HG03135 (cell line): ENCODE measurements around the gene CUBN.

ENCODE experiments used
- ATAC-seq: cut with Tn5 transposase; IDR thresholded peaks from one replicate; pipeline ENCODE4 v1.9.1; 2021; ENCODE audit warnings: mild to moderate bottlenecking, moderate library complexity; ENCODE audit not compliant: unreplicated experiment

CUBN gene

DNA sequence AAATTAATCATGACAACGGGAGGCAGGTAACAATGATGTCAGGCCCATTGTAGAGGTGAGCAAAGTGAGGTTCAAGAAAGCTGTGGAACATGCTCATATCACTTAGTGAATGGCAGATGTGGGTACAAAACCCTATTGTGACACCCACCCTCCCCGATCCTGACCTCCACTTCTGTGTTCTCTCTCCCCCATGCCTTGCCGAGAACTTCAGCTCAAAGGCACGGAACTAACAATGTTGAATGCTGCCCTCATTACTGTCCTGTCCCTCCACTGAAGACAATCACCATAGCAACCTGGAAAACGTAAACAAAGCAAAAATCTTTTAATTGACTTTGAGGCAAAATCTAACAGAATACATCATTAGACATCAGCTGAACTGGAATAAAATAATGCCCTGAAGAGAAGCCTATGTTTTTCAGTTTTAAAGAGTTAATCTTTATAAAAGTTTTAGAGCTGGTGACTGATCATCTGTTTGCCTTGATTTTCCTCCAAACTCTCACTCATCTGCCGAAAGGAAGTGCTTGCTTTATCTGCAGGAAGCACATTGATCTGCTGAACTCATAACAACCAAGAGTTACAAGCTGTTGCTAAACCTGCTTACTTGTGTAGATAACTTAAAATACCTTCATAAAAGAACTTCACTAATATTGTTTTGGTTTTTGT is 133.6 kb downstream of the CUBN start:
- ATAC-seq, result no peak

GRCh38 chr10:16993186-16993585 is 136.4 kb downstream of the CUBN start:
- no peak for ATAC-seq

DNA sequence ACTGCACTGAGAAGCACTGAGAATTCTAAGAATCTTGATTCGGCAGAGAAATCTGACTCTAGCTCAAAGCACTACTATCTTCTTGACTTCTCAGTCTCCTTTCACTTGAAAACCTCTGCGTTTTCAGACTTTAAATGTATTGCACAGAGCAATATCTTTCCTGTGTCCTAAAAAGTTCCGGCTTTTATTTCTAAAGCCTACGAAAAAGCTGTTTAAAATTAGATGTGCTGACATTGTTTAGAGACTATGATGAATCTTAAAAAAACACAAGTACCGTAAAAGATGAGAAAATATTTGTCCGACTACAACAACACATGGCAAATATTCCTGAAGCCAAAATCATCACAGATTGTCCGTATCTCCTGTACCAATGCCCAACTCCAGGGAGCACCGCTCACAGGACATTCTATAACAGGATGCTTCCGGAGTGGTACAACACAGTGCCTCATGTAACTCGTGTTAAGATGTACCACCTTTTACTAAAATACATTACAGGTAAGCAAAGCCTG is 136.9 kb downstream of the CUBN start:
- no peak for ATAC-seq

- no peak for ATAC-seq
These were observed 138.6 kb downstream of the CUBN start for GRCh38 chr10:16991011-16991410.

DNA sequence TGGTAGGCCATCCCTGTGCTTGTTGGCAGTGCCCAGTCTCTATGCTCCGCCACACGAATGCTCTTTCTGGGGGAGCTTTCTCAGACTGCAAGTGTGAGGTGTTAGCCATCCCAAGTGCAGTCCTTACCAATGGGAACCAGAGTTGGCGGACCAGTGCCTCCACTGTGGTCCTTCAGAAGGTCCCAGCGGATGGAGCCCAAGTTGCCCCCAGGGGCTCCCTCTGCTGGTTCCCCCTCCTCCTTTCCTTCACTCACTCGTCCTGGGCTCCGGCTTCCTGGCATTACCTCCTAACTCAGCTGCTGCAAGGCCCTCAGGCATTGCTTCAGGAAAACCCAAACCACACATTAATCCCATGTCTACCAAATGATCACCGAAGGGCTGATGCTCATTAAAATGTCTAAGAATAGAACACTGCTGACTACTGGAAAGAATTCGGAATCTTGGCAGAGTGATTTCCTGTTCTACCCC is 139.8 kb downstream of the CUBN start:
- no peak for ATAC-seq

DNA sequence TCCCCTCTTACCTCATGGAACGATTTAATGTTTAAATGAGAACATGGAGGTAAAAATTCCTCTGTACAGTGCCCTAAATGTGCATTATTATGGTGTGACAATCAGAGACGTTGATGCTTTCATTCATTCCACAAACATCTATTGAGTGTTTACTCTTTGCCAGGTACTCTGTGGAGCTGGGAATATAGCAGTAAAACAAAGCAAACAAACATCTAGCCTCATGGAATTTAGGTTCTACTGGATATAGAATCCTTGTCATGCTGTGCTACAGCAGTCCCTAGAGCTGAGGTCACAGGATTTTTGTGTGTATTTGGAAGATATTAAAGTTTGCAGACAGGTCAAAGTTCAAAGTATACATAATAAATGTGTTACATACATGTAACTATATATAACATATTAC is 140.7 kb downstream of the CUBN start:
- ATAC-seq, result no peak

GRCh38 chr10:16987976-16988610 is 141.5 kb downstream of the CUBN start:
- no peak for ATAC-seq

- ATAC-seq, result no peak
These were observed 142.4 kb downstream of the CUBN start for GRCh38 chr10:16987206-16987621.

DNA sequence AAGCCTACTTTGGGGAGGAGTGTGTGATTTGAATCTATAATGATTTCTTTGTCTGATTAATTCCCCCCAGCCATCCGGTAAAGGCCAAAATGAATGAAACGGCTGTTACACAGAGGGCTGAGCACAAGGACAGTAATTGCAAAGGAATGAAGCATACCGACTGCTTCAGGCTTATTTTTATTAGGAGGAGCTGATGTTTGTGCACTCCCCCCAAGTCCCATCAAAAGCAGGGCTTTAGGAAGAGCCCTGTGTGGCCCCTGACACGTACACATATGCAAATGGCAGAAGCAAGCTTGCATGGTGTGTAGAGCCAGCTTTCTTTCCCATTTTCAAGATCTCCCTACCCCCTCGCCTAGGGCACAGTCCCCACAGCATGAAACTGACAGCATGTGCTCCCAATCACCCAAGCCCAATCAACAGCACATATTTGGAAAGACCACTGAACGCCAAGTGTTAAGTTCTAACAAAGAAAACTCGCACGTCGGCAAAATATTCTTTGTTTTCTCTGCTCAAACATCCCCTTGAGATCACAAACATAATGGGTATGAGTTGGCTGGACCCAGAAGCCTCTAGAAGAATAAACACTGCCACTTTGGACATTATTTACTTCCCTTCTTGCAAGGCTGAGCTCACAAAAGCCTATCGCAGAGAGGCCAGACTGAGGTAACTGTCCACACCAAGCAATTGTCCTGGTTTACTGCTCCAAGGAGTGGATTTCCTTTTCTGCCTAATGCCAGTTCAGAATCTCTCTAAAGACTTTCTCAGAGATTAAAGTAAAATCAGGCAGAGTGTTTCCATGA is 143.0 kb downstream of the CUBN start:
- ATAC-seq, result no peak

DNA sequence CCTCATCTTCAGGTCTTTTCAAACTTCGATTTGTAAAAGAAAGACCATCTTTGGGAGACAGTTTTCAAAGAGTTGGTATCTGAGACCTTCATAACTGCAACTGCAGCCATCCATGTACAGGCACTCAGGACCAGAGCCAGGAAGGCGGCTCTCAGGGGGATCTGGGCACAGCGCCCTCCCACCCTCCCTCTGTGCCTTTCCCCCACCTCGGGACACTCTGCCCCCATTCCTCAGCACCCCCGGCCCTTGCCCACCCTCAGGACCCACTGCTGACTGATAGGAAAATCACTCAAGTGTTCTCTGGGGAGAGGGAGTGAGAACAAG is 143.6 kb downstream of the CUBN start:
- ATAC-seq, result no peak

DNA sequence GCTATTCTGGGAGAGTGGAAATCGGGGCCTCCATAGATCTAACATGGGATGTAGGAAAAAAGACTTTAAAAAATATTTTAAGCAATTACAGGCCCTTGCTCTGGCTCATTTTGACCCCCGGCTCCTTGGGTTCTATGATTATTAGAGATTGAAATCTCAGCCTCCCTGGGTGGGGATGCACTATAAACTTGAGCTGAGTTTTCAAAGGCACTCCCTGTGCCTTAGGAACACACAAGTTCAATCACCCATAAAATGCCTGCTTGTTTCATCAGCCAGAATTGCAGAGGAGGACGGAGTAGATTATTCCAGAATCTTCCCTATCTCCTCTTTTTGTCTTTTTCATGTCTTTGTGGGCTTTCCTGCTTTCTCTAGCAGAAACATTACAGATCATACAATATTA is 145.4 kb downstream of the CUBN start:
- ATAC-seq, result no peak

DNA sequence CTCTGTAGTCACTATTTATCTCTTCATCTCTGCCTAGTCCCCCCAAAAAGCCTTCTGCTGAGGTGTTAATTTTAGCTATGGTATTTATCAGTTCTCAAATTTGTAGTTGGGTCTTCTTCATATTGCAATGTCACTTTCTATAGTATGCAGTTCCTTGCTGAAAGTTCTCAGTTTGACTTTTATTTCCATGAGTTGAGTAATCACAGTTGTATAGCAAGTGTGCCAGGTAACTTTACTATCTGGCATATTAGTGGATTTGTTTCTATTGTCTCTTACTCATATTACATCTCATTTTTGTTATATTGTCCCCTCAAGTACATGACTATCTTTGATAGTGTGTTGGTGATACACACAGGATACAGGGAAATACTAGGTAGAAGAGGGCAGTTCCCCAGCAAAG is 152.8 kb downstream of the CUBN start:
- ATAC-seq, result no peak

GRCh38 chr10:16975188-16975587 is 154.4 kb downstream of the CUBN start:
- no peak for ATAC-seq

DNA sequence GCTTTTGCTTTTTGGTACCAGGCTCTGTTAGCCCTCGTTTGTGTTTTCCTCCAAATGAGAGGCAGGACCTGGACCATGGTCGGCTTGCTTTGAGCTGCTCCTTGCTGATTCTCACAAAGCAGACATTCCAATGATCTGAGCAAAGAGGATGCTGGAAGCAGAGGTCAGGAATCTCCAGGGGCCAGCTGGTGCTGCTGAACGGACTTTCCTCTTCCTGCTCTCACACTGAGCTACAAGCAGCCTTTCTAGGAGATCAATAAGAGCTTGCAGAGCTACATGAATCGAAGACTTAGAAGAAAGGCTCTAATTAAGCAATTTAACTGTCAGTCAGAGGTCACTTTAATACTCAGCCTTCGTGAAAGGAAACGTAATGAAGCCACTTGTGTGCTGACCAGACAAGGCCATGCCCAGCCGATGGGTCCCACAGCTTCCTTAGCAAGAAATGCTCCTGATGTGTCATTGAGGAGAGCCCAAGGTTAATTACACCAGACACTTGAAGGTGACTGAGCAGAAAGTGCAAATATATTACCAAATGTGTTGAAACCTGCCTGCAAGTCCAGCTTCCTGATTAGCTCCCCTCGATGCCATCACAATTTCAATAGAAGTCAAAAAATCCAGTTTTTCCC is 161.1 kb downstream of the CUBN start:
- no peak for ATAC-seq

DNA sequence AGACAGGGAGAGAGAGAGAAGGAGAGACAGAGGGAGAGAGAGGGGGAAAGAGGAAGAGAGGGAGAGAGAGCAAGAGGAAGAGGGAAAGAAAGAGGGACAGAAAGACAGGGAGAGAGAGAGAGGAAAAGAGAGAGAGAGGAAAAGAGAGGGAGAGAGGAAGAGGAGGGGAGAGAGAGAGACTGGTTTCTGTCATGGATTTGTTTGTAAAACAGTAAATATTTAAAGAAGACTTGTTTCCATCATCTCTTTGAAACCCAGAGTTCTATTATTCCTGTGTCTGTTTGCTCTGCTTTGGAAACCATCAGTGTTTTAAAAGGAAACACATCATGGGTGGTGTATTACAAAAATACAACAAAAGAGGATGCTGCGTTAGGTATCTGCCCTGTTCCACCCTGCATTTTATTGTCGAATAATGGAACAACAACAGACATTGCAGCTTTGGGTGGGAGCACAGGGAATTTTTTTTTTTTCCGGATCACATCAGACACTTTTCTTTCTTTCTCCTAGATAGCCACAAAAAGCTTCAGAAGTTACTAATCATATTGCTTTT is 161.7 kb downstream of the CUBN start:
- no peak for ATAC-seq

GRCh38 chr10:16966991-16967865 is 162.4 kb downstream of the CUBN start:
- ATAC-seq, result no peak

GRCh38 chr10:16965740-16966447 is 163.7 kb downstream of the CUBN start:
- no peak for ATAC-seq

DNA sequence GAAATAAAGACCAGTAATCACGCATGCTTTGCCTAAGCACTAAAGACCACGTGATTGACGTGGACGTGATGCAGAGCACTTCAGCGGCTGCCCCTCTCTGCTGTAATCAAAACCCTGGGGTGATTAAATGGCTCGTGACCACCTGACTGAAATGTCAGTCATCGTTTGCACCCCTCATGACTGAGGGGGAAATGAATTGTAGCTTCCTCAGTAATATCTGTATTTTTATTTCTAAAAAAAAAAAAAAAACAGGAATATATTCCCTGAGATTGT is 164.3 kb downstream of the CUBN start:
- ATAC-seq, result no peak

DNA sequence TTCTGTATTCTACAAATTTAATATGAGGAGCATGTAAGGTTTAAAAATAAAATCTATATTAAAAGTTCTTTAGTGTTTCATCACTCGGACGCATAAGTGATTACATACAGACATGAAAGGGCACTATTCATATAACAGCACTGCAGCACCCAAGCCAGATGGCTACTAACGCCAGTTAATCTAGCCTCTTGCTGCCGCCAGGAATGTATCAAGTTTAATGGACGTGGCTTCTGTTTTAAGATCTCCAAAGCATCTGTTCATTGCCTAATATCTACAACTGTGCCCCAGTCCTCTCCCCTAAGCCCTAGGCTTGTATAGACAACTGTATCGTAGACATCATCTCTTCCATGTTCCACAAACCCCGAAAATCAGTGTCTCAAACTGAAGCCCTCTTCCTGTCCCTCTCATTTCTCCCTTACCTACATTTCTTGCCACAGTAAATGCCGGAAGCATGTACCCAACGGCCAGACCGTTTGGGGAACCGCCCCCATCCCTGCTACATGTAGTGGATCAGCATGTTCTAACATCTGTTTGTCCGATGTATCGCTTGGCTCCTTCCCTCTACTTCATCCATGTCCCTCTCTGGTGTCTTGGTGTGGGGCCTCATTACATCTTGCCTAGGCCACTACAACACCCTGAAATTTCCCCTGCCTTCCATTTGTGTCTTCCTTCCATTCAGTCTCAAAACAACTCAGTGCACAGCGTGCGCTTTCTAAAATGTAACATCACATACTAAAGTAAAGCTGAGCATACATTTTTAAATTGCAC is 164.9 kb downstream of the CUBN start:
- ATAC-seq, result no peak
